HG02798 (cell line): ENCODE data around the gene THOC3.
A peak's percentile ranks its signal among the peaks of the same experiment; 100 is the strongest.
"Not testable (repeated sequence)": the region's sequence is repeated elsewhere in the genome, so short reads cannot be mapped to it uniquely, and the experiment has no call there.

Experiments used
- ATAC-seq: cut with Tn5 transposase; IDR thresholded peaks from one replicate; pipeline ENCODE4 v1.9.1; 2021; ENCODE audit warnings: mild to moderate bottlenecking; ENCODE audit not compliant: unreplicated experiment, poor library complexity

The THOC3 gene, protein sequence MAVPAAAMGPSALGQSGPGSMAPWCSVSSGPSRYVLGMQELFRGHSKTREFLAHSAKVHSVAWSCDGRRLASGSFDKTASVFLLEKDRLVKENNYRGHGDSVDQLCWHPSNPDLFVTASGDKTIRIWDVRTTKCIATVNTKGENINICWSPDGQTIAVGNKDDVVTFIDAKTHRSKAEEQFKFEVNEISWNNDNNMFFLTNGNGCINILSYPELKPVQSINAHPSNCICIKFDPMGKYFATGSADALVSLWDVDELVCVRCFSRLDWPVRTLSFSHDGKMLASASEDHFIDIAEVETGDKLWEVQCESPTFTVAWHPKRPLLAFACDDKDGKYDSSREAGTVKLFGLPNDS

DNA sequence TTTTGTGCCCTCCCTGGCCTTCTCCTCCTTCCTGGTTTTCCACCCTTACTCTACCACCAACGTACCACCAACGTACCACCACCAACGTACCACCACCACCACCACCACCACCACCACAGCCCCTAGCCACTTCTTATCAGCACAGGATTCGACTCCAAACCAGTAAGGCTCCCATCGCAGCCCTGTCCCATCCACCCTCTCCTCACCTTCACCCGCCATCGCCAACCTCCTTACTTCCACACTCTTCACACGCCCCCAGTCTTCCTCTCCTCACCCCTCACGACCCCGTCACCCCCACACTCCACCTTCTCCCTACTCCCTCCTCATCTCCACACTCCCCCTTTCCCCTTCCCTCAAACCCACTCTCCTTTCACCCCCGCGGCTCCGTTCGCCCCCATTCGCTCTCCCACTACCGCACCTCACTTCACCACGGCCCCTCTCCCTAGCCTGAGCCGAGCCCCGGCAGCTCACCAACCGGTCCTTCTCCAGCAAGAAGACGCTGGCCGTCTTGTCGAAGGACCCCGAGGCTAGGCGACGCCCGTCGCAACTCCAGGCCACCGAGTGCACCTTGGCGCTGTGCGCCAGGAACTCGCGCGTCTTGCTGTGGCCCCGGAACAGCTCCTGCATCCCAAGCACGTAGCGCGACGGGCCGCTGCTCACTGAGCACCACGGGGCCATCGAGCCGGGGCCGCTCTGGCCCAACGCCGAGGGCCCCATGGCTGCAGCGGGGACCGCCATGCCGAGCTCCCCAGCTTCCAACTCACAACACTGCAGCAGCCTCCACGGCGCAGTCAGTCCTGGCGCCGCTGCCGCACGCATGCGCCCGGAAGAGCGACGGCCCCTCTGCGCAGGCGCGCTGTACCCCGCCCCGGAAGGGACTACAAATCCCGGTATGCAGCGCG is at the start of gene THOC3:
Gene THOC3 (minus strand): TSS at position 845 of the 902 bp plus-strand sequence. CDS start 107 bp downstream, at position 738.
- peak; percentile 99 for ATAC-seq

DNA sequence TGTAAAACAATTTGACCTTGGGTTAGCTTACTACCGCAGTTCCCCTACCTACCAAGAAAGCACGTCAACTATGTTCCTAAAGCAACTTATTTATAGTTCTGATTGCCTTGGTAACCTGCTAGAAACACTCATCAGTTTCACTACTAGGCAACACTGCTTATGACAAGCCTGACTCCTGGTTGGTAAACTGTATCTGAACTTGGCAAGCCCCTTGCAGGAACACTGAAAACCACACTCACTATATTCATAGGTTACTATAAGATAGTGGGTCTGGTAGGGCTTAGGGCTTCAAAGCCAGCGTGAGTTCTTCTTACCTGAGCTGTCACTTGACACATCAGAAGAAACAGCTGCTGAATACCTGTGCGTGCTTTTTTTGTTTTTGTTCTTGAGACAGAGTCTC is 49.2 kb upstream of the THOC3 start:
- ATAC-seq: not testable (repeated sequence)

DNA sequence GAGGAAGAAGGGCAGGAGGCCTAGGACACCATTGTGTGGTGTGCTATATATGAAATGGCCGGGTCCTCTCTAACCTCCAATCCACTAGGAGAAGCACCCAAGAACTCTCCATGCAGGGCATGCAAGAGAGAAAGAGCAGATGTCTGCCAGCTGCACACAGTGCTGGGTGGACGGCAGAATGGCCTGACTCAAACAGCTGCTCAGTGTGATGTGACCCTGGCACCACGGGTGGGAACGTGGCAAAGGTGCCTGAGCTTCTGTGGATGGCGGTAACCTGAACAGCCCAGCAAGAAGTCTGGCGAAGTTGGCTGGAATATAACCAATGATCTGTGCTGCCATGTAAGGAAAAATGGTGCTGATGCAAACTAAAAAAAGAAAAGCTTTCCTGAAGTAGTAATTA is 46.2 kb upstream of the THOC3 start:
- not testable (repeated sequence) for ATAC-seq

DNA sequence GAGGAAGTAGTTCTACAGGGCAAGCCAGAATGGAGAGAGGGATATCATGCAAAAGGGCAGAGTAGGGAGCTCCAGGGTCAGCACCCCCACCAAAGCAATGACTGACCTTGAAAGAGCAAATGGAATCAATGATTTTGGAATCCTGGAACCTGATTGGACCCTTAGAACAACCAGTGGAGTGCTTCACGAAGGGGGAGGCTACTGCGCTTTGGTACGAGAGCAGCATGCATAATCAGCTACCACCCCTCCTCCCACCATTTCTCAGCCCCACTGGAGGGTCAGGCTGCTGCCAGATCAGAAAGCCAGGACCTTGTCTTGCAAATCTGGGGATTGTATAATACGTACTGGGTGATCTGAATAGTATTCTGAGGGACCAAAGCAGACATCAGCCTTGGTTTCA is 43.0 kb upstream of the THOC3 start:
- not testable (repeated sequence) for ATAC-seq

DNA sequence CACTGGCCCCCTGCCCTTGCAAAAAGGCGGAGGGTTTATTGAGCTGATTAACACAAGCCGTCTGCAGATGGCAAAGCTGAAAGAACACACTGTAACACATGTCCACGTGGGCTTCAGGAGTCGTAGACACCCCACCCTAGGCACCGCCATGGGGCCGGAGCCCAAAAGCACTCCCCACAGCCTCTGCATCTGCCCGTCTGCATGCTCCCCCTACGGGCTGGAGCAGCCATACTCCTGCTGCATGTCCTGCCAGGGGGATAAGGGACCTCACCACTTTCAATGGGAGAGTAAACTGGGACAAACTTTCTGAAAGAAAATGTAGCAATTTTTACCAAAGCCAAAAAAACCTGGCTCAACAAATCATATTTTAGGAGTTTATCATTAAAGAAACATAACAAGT is 42.1 kb upstream of the THOC3 start:
- not testable (repeated sequence) for ATAC-seq

DNA sequence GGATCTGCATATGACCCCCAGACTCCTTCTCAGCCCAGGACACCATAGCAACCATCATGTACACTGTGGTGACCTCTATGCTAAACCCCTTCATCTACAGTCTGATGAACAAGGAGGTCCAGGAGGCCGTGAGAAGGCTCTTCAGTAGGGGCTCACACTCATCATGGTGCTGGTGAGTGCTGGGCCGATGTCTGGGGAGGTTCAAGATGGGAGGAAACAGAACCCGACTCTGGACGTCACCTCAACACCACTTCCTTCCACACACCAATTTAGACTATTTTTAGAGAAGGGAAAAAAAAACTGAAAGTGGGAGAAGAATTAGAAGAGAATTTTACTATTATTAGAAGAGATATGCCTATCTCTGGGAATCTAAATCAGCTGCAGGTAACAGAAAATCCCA is 39.1 kb upstream of the THOC3 start:
- ATAC-seq: not testable (repeated sequence)

DNA sequence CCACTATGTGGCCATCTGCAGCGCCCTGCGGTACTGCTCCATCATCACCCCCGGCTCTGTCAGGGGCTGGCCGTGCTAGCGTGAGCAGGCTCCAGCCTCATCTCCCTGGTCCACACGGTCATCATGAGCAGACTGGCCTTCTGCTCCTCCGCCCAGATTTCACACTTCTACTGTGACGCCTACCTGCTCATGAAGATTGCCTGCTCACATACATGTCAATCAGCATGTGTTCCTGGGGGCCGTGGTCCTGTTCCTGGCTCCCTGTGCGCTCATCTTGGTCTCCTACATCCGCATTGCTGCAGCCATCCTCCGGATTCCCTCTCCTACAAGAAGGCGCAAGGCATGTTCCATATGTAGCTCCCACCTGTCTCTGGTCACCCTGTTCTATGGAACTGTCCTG is 38.7 kb upstream of the THOC3 start:
- ATAC-seq: not testable (repeated sequence)

DNA sequence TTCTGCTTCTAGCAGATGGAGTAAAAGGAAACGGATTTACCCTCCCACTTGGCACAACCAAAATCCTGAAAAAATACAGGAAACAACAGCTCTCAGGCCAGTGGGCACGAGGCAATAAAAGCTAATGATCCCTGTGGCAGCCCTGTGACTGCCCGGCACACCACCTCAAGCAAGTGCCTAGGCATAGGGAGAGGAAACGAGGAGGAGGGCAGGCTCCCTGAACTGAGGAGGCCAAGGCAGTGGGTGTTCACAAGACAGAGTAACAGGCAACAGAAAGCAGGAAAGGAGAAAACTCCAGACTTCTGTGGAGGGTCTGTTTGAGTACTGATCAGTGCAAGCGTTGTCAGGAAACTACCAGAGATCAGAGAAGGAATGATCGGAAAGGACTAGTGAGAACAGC is 29.9 kb upstream of the THOC3 start:
- ATAC-seq: not testable (repeated sequence)

DNA sequence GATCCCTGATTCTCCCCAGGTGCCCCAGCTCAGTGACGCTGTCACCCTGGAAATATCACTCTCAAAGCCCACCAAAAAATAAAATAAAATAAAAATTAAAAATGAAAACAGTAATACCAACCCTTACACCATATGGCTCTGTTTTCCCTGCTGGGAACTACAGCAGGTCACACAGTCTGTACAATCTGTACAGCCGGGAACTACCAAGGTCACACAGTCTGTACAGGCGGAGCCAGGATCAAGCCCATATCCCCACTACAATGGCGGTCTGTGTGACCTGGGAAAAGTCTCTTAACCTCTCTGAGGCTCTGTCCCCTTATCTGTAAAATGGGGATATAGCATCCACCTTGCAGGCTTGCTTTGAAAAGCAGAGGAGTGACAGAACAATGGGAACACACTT is 29.4 kb upstream of the THOC3 start:
- ATAC-seq: not testable (repeated sequence)

DNA sequence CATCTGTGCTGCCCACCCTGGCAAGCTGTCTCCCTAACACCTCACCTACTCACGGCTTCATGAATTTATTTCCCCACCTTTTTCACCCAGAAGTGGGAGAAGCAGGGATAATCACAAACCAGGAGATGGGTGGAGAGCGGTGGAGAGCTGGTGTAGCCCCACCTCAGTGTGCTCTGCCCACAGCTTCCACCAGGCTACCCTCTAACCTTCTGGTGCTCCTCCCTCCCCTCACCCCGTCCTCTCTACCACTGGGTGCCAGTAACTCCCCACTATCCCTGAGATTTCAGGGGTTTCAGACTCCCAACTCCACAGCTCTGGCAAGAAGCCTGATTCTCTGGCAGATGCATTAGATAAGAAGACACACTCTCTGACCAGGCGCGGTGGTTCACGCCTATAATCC is 28.7 kb upstream of the THOC3 start:
- not testable (repeated sequence) for ATAC-seq

DNA sequence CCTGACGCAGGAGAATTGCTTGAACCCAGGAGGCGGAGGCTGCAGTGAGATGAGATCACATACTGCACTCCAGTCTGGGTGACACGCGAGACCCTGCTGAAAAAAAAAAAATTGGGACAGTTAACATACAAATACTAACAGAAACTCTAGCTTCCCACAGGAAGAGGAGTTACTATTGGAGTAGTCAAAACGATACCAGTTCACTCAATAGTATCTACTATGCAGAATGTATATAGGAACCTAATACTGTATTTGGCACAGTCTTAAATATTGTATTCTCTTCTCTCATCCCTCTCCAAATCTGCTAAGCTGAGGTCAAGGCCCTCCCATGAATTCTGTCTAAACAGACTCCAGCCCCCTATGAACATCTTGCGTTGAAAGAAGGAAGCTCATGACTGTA is 27.4 kb upstream of the THOC3 start:
- ATAC-seq: not testable (repeated sequence)

DNA sequence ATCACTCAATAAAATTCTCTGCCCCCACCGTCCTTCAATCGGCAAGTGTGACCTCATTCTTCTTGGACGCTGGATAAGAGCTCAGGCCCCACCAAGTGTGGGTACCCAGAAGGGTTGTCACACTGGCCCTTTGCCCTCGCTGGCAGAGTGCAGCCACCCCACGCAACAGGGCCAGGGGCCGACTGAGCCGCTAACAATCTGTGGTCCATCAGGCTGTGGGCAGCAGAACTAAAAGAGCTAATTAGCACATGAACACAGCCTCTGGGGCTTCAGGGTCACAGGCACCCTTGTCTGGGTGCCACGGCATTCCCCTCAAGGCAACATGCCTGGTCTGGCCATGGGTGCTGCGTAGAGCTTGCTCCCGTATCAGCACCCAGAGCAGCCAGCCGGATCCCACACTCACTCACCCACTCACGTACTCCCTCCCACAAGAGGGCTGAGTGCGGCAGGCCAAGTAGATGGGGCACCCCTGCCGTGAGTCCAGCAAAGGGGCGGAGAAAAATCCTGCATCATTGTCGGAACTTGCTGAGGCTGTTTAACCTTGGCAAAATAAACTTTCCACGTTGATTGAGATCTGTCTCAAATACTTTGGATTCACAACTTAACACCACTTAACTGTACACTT is 11.4 kb upstream of the THOC3 start:
- ATAC-seq: not testable (repeated sequence)

DNA sequence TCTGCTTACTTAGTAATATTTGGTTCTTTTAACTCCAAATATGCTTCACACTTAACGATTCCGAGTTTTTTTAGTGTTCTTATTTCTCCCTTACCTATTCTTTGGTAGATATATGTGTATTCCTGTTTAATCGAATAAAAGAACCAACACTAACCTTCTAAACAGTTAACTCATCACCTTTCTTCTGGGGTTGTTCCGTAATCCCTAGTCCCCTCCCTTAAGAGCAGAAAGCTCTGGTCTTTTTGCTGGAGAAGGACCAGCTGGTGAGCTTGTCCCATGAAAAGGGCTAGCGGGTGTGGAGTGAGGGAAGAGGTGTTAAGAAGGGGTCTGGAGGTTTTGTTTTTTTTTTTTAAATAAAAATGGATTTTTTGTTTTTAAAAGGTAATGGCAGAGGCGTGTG is 266 bp upstream of the THOC3 start:
- peak; percentile 35 for ATAC-seq

DNA sequence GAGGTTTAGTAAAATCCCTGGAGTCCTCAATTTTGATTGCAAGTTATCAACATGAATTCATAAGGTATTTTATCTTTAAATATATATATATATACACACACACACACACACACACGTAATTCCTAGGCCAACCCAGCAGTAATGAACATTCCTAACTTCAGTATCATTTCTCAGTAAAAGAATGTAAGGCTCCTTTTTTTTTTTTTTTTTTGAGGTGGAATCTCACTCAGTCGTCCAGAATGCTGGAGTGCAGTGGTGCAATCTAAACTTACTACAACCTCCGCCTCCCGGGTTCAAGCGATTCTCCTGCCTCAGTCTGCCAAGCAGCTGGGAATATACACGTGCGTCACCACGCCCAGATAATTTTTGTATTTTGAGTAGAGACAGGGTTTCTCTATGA is 5.8 kb downstream of the THOC3 start:
- ATAC-seq: not testable (repeated sequence)

DNA sequence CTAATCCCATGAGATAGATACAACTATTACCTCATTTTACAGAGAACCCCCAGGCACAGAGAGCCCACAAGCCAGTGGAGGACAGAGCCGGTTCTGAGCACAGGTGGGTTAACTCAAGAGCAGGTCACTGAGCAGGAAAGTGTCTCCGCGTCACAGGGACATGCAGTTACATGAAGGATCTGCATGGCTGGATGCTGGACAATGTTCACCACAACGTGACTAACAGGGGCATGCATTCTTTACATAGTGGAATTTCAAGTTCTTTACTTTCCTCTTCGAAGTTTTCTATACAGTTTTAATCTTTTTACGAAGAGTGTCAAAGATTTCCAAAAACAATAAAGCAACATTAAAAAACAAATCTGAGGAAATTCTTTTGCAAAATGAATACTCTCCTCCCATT is 7.9 kb downstream of the THOC3 start:
- not testable (repeated sequence) for ATAC-seq

DNA sequence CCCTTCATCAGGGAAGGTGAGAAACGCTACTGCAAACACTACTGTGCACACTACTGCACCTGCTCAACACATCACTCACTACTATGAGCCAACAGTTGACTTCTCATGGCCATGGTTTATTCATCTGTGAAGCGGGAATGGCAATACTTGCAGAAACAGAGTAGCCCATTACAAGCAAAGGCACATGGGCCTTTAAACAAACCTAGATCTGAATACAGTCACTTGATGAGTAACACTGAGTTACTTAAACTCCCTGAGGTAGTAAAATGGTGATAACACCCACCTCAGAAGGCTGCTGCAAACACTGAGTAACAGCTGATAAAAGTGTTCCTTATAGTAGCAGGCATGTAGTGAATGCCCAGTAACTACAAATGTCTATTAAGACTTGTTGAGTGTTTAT is 9.6 kb downstream of the THOC3 start:
- not testable (repeated sequence) for ATAC-seq

DNA sequence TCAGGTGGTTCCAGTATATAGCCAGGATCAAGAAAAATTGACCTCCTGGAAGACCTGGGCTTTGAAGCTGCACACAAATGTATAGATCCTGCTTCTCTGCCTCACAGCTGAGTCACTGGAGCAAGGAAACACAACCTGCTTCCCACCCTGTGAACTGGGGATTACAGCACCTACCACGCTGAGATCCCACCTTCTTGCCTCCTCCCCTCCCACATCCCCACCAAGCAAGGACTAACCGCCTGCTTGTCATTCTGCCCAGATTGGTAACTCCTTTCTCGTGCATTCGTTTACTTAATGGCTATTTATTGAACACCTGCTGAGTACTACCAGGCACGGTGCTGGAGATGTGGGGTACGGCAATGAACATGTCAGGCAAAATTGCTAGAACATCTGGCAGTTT is 14.0 kb downstream of the THOC3 start:
- not testable (repeated sequence) for ATAC-seq

DNA sequence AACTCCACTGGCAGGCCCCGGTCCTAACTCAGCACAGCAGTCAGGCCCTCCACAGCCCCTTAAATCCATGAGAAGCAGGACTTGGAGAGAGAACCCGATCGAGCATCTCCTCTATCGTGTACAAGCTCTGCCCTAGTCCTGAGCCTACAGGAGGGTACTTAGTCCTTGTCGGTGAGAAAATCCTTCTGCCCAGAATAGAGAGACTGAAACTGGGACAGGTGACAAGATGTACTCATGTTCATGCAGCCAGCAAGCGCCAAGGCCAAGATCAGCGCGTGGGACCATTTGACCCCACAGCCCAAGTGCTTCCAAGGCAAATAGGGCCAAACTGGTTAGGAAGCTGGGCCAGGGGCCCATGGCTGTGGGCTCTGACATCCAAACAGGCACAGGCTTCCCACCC is 15.3 kb downstream of the THOC3 start:
- ATAC-seq: not testable (repeated sequence)

DNA sequence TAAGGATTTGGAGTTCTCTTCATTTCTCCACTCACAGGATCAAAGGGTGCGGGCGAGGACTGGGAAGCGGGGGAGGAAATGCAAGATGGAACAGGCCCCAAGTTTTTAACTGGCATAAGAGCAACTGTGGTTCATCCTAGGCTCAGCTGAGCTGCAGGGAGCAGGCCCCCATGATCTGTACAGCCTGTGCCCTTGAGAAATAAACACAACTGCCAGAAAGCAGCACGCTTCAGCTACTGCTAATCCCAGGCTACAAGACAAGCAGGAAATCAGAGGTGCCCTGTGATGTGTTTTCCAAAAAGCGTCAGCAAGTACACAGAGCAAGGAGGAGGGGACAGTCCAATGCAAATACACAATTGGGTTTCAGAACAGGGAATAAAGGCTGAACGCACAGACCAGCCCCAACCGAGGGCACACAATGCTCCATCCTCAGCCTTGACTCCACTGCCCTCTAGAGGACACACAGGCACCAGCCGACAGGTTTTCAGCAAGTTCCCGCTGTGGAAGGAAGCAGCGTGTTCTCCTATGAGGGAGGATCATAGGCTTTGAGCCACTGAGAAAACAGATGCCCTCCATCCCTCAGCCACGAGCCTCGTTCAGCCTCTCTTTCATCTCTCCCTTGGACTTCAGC is 16.7 kb downstream of the THOC3 start:
- peak; percentile 77 for ATAC-seq
